Left forelimb (tissue), 1 donor: ENCODE measurements around the gene RAD23A.
A peak's percentile ranks its signal among the peaks of the same experiment; 100 is the strongest.
"Not testable (repeated sequence)": the region's sequence is repeated elsewhere in the genome, so short reads cannot be mapped to it uniquely, and the experiment has no call there.

ENCODE experiments used
- DNase-seq: peaks from one replicate; pipeline ENCODE4 v3.0.0-alpha.2; 2018; ENCODE audit warnings: low spot score

Gene RAD23A

GRCh38 chr19:12945479-12946091 is at the start of gene RAD23A:
TSS of gene RAD23A (plus strand) at chr19:12945862. CDS start at chr19:12945949, 87 bp downstream.
- DNase-seq = peak; percentile 98

GRCh38 chr19:12896460-12896859 is 49.2 kb upstream of the RAD23A start:
- no peak for DNase-seq

- no peak for DNase-seq
These were observed 45.7 kb upstream of the RAD23A start for GRCh38 chr19:12899891-12900518.

GRCh38 chr19:12907166-12907565 is 38.5 kb upstream of the RAD23A start:
- no peak for DNase-seq

GRCh38 chr19:12912571-12912970 is 33.1 kb upstream of the RAD23A start:
- no peak for DNase-seq

- DNase-seq = peak; percentile 82
These were observed 32.6 kb upstream of the RAD23A start for GRCh38 chr19:12913011-12913561.

- DNase-seq = no peak
These were observed 31.6 kb upstream of the RAD23A start for GRCh38 chr19:12913851-12914690.

GRCh38 chr19:12915860-12916259 is 29.8 kb upstream of the RAD23A start:
- not testable (repeated sequence) for DNase-seq

- no peak for DNase-seq
These were observed 27.4 kb upstream of the RAD23A start for GRCh38 chr19:12918253-12918652.

- no peak for DNase-seq
These were observed 24.6 kb upstream of the RAD23A start for GRCh38 chr19:12921047-12921446.

- no peak for DNase-seq
These were observed 22.7 kb upstream of the RAD23A start for GRCh38 chr19:12922959-12923358.

- no peak for DNase-seq
These were observed 20.9 kb upstream of the RAD23A start for GRCh38 chr19:12924621-12925310.

GRCh38 chr19:12930002-12930645 is 15.5 kb upstream of the RAD23A start:
- DNase-seq = no peak

GRCh38 chr19:12932392-12933286 is 13.0 kb upstream of the RAD23A start:
- DNase-seq = no peak

GRCh38 chr19:12933287-12934072 is 12.2 kb upstream of the RAD23A start, which contains the start of gene FARSA:
TSS of gene FARSA (minus strand) at chr19:12933711. CDS start at chr19:12933696, 15 bp downstream.
- peak; percentile 97 for DNase-seq

GRCh38 chr19:12935071-12935470 is 10.6 kb upstream of the RAD23A start:
- no peak for DNase-seq

- DNase-seq = no peak
These were observed 9.1 kb upstream of the RAD23A start for GRCh38 chr19:12936582-12936981.

GRCh38 chr19:12937093-12937926 is 8.4 kb upstream of the RAD23A start:
- DNase-seq = no peak
